ENCODE results near the gene CYP27B1.
"Not testable (repeated sequence)": the region's sequence is repeated elsewhere in the genome, so short reads cannot be mapped to it uniquely, and the experiment has no call there.

CYP27B1 gene

DNA sequence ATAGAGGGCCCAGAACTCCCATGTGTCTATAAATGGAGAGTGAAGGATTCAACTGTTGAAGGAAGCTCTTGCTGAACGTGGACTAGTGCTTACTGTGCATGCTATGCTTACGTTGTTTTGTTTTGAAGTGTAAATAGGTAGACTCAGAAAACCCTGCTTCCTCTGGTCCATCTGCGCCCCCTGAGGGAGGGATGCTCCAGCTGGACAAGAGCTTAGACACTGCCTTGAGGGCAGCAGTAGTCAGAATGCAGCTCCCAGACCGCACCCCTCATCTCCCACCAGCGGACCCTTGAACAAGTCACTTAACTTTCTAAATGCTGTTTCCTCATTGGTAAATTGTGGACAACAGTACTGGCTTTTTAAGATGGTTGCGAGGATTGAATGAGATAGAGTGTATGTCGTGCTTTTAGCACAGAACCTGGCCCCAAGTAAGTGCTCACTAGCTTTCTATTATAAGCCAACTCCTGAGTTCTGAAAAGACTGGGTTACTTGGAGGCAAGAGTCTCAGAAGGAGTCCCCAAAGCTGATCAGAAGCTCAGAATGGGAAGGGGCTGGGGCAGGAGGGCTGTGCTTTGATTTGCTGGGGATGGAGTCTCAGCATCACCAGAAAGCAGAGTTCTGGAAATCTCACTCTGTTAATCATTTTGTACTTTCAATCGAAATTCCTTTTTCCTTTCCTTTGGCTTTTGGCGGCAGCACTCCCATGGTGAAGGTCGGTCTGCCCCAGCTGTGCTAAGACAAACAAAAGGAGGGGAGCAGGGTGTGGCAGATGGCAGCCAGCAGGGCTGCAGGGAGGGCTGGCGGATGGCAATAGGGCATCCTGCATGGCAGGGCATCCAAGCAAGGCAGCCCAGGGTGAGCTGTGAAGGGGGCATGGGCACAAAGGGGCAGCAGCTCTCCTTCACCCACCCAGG, 43.9 kb downstream of the CYP27B1 start:
- no peak for DNase-seq (ENCODE audit: low read depth)

DNA sequence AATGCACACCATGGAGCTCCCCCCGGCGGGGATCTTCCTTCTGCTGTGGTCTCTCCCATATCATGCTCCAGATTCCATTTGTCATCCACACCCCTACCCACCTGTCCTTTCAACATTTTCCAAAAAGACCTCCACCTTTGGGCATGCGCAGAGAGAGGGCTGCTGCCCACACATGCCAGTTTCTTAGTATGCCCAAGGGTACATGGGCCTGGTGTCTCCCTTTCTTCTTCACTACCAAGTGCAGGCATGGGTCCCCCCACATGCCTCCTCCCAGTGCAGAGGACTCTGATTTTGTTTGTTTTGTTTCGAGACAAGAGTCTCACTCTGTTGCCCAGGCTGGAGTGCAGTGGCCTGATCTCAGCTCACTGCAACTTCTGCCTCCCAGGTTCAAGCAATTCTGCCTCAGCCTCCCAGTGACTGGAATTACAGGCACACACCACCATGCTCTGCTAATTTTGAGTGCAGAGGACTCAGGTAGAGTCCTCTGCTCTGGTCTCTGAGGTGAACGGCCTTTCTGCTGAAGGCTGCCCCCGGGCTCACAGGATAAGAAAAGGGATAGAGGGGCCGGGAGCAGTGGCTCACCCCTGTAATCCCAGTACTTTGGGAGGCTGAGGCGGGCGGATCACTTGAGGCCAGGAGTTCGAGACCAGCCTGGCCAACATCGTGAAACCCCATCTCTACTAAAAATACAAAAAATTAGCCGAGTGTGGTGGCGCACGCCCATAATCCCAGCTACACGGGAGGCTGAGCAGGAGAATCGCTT, 44.9 kb downstream of the CYP27B1 start:
- DNase-seq (ENCODE audit: low read depth), result not testable (repeated sequence)

DNA sequence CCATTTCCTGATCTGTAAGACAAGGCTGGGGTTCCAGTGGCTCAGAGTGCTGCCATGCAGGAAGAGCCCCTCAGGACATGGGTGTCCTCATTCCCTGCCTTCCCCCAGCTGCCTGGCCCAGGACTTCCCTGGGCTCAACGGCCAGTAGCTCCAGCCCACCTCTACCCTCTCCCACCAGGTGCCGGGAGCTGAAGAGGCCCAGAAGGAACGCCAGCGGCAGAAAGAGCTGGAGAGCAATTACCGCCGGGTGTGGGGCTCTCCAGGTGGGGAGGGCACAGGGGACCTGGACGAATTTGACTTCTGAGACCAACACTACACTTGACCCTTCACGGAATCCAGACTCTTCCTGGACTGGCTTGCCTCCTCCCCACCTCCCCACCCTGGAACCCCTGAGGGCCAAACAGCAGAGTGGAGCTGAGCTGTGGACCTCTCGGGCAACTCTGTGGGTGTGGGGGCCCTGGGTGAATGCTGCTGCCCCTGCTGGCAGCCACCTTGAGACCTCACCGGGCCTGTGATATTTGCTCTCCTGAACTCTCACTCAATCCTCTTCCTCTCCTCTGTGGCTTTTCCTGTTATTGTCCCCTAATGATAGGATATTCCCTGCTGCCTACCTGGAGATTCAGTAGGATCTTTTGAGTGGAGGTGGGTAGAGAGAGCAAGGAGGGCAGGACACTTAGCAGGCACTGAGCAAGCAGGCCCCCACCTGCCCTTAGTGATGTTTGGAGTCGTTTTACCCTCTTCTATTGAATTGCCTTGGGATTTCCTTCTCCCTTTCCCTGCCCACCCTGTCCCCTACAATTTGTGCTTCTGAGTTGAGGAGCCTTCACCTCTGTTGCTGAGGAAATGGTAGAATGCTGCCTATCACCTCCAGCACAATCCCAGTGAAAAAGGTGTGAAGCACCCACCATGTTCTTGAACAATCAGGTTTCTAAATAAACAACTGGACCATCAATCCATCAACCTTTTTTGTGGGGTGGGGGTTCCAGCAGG, 46.0 kb downstream of the CYP27B1 start:
- no peak for DNase-seq (ENCODE audit: low read depth)

DNA sequence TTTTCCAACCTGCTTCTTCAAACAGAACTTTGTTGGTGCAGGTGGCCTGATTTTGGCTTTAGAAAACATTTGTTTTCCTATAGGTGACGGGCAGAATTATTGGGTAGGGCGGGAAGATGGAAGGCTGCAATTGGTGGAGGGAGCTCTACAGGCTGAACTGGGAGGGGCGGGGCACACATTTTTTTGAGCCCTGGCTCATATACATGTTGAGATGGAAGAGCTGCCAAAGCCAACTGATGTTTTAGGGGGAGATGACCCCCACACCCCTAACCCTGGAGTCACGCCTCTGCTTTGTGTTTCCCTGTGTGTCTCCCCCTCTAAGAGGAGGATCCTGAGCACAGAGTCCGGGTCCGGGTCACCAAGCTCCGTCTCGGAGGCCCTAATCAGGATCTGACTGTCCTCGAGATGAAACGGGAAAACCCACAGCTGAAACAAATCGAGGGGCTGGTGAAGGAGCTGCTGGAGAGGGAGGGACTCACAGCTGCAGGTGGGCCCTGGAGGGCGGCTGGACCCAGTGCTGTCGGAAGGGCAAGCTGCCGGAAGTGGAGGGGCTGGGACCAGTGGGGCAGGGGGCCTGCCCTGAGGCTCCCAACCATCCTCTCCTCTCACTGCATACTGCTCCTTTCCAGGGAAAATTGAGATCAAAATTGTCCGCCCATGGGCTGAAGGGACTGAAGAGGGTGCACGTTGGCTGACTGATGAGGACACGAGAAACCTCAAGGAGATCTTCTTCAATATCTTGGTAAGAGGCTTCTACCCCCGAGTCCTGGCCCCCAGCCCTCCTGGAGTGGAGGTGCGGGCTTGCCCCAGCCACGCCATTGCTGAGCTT, 46.9 kb downstream of the CYP27B1 start:
- DNase-seq (ENCODE audit: low read depth), result no peak

DNA sequence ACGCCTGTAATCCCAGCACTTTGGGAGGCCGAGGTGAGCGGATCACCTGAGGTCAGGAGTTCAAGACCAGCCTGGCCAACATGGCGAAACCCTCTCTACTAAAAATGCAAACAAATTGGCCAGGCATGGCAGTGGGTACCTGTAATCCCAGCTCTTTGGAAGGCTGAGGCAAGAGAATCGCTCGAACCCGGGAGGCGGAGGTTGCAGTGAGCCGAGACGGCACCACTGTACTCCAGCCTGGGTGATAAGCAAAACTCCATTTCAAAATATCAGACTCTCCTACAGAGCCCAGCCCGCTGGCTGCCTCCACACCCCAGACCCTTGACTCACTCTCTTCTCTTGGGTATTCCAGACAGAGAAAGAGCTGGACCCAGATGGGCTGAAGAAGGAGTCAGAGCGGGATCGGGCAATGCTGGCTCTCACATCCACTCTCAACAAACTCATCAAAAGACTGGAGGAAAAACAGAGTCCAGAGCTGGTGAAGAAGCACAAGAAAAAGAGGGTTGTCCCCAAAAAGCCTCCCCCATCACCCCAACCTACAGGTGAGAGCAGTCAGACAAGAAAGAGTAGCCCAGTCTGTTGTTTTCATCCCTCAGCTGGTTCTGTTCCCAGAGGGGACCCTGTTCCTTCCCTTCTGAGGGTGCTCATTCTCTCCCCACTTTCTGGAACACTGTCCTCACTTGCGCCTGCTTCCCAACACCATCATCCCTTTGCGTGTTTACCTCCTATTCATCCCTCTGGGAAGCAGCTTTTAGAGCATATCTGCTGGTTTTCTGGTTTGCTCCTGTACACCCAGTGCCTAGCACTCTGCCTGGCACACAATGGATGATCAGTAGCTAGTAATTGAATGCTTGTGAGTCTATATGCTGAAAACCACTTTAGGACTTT, 48.0 kb downstream of the CYP27B1 start:
- DNase-seq (ENCODE audit: low read depth), result no peak

DNA sequence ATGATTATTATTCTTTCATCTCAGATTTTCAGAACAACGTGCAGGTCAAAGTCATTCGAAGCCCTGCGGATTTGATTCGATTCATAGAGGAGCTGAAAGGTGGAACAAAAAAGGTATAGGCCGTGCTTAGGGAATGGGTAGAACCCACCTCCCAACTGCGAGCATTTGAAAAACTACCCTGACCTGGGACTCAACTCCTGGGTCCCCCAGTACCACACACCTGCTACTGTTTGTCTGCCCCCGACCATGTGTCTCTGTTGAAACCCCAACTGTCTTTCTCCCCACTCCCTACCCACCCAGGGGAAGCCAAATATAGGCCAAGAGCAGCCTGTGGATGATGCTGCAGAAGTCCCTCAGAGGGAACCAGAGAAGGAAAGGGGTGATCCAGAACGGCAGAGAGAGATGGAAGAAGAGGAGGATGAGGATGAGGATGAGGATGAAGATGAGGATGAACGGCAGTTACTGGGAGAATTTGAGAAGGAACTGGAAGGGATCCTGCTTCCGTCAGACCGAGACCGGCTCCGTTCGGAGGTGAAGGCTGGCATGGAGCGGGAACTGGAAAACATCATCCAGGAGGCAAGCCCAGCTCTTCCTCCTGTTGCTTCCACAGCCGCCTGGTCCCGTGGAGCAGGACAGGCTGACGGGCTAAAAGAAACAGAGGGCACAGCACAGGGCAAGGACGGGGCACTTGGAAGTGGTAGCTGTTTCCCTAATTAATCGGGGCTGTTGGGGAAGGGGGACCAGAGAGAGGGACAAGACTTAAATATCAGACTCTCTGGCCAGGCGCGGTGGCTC, 48.8 kb downstream of the CYP27B1 start:
- DNase-seq (ENCODE audit: low read depth), result no peak

DNA sequence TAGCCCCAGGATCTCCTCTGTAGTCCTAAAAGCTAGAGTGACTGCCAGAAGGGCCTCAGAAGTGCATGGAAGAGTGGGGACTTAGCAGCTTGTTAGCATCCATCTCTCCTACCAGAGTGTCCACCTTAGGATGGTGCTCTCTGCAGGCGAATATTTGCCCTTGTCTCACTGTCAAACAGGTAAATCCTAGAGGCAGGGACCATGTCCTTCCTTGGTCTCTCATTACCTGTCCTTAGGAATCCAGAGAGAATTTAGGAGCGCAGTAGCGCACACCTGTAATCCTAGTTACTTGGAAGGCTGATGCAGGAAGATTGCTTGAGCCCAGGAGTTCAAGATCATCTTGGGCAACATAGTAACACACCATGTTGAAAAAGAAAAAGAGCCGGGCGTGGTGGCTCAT, 49.7 kb downstream of the CYP27B1 start:
- DNase-seq (ENCODE audit: low read depth), result no peak

DNA sequence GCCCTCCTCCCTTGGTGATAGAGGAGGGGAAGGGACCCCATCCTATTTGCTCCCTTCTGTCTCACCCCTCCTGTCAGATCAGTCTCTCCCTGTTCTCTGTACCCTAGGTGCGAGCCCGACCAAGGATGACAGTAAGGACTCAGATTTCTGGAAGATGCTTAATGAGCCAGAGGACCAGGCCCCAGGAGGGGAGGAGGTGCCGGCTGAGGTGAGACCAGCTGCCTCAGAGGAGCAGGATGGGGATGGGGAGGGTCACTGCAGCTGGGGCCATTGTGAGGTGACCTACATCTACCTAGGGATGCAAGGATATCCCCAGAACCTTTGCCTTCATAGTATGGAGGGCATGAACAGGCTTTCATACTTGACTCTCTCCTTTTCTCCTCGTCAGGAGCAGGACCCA, 50.6 kb downstream of the CYP27B1 start:
- DNase-seq (ENCODE audit: low read depth), result no peak

DNA sequence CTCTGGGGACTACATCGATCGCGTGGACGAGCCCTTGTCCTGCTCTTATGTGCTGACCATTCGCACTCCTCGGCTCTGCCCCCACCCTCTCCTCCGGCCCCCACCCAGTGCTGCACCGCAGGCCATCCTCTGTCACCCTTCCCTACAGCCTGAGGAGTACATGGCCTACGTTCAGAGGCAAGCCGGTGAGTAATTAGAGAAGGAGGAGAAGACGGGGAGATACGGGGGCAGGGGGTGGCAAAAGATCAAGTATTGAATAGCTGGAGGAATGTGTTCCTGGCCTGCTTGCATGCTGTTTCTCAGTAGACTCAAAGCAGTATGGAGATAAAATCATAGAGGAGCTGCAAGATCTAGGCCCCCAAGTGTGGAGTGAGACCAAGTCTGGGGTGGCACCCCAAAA, 51.1 kb downstream of the CYP27B1 start:
- no peak for DNase-seq (ENCODE audit: low read depth)

DNA sequence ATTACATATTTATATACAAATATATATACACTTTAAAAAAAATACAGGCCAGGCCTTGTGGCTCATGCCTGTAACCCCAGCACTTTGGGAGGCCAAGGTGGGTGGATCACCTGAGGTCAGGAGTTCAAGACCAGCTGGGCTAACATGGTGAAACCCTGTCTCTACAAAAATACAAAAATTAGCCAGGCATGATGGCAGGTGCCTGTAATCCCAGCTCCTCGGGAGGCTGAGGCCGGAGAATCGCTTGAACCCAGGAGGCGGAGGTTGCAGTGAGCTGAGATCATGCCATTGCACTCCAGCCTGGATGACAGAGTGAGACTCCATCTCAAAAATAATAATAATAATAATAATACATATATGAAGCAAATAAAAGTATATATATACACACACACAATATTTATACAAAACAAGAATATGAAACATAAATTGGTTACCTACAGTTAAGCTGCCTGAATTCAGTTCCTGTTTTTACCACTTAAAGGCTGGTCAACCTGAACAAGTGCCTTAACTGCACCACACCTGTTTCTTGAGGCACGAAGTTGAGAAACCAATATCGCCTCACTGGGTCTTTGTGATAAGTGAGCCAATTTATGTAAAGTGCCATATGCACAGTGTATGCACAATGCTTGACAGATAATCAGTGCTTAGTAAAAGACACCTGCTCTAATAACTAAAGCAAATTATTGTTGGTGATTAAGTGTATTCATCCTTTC, 51.7 kb downstream of the CYP27B1 start:
- not testable (repeated sequence) for DNase-seq (ENCODE audit: low read depth)

DNA sequence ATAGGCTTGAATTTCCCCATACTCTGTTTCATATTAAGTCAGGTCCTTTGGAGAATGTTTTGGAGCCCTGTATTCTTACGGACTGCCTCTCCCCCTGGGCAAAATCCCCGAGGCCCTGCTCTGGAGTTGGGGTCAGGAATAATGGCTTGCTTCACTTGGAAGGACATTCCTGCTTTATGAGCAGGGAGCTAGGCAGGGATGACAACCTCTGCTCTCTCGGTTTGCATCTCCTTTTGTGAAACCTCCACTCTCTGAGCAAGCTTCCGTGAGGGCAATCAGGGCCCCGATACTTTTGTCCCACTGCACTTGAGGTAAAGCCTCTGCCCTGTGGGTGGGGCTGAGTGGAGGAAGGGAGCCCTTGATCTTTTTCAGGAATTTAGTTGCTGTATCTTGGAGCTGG, 53.7 kb downstream of the CYP27B1 start:
- no peak for DNase-seq (ENCODE audit: low read depth)

DNA sequence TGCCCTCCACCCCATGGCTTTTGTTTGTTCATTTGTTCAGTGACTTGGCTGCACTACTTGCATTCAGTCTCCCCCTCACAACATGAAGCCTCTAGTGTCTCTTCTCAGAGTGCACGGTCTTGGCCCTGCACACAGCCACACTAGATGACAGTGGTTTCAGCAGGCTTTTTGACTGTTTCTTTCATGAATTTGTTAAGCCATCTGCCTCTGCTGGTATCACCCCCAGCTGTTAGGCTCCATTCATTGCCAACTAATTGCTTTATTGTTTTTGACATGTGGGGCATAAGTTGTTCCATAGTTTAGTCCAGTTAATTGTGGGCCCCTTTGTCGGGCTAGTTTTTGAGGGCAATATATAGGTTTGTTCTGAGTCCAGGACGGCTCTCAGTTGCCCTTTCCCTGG, 54.2 kb downstream of the CYP27B1 start:
- DNase-seq (ENCODE audit: low read depth), result no peak

All from fibroblast of the conjunctiva (primary cell).